GM04503 (cell line): Measurements from ENCODE around the gene NELFCD.
"Not testable (repeated sequence)": the region's sequence is repeated elsewhere in the genome, so short reads cannot be mapped to it uniquely, and the experiment has no call there.

Experiments used
- DNase-seq: peaks from one replicate; pipeline ENCODE4 v3.0.0-alpha.2; 2012; ENCODE audit warnings: low read depth

NELFCD gene

DNA sequence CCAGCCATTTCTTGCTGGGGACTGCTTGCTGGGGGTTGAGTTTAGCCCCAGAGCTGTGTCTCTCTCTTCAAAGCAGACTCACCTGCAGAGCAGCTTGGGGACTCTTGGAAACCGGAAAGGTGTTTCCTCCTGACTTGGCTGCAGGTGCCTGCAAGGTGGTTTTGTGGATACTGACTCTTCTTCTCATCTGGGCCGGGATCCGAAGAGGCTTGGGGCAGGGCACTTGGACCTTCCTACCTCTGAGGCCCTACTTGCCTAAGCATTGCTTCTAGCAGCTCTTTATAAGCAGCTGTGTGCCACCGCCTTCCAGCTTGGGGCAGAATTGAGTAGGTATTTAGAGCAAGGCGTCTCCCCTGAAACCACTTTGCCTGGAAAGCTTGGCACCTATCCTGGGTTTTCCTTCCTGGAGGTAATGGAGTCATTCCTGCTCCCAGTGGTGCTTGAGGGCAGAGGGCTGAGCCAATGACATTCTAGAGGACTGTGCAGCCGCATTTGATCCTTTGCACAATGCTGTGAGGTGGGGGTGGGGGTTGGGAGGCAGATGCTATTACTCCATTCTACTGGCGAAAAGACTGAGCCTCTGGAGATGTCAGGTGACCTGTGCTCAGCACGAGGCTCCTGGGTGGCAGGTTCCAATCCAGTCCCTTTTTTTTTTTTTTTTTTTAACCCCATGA lies 29.4 kb downstream of the NELFCD start:
- no peak for DNase-seq

DNA sequence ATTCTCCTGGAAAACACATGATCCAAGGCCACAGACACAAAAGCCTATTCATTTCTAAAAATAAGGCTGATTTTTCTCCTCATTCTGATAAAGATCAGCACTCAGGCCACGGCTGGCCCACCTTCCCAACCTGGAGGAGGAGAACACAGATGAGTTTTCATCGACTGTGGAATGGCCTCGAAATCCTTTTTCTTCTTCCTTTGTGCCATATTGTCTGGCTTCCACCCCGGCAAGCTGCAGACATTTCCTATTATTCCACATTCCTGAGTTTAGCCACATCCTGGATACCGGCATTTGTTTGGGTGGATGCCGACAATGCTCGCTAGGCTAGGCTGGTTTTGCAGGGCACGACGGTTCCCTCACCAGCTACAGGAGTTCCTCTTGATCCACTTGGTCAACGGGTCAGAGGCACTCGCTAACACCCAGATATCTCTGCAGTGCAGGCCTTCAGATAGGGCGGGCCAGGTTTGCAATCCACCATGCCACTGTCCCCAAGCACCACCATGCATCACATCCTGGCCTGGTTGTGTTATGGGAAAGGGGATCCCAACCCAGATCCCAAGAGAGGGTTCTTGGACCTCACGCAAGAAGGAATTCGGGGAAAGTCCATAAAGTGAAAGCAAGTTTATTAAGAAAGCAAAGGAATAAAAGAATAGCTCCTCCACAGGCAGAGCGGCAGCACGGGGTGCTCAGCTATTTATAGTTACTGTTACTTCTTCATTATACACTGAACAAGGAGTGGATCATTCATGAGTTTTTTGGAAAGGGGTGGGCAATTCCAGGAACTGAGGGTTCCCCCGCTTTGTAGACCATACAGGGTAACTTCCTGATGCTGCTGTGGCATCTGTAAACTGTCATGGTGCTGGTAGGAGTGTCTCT lies 30.2 kb downstream of the NELFCD start:
- peak; percentile 86 for DNase-seq

DNA sequence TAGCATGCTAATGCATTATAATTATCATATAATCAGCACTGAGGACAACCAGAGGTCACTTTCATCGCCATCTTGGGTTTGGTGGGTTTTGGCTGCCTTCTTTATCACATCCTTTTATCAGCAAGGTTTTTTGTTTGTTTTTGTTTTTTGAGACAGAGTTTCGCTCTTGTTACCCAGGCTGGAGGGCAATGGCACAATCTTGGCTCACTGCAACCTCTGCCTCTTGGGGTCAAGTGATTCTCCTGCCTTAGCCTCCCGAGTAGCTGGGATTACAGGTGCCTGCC lies 30.8 kb downstream of the NELFCD start:
- not testable (repeated sequence) for DNase-seq

DNA sequence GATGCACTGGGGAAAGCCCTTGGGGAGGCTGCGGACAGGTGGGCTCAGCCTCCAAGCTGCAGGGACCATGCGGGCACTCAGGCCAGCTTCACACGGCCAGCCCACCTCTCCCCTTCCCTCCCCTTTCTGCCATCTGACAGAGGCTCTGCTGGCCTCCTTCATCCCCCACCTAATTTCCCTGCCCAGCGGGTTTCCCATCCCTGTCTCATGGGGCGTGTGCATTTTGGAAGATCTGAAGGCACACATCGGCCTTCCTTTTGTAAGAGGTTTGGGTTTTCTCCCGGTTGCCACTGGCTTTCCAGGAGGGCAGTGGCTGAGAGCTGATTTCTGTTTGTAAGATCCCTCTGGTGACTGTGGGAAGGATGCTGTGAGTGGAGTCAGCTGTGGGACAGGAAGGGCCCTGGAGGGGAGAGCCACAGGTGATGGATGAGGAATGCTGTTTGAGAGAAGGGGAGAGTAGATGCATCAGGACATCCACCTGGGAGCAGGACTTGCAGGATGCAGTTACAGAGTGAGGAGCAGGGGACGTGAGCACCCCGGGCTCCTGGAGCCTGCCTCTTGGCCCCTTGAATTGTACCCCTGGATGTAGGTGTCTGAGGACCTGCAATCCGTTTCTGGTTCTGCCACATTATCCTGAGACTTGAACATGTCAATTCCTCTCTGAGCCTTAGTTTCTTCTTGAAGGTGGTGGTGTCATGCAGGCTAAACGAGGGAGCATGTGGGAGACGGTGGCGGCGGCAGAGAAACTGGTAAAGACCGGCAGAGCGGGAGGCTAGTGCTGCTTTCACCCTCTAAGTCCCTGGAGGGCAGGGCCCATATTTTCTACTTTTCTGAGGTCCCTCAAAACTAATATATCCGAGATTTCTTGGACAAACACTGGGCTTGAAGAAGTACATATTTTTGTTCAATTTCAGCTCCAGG lies 32.2 kb downstream of the NELFCD start:
- no peak for DNase-seq

DNA sequence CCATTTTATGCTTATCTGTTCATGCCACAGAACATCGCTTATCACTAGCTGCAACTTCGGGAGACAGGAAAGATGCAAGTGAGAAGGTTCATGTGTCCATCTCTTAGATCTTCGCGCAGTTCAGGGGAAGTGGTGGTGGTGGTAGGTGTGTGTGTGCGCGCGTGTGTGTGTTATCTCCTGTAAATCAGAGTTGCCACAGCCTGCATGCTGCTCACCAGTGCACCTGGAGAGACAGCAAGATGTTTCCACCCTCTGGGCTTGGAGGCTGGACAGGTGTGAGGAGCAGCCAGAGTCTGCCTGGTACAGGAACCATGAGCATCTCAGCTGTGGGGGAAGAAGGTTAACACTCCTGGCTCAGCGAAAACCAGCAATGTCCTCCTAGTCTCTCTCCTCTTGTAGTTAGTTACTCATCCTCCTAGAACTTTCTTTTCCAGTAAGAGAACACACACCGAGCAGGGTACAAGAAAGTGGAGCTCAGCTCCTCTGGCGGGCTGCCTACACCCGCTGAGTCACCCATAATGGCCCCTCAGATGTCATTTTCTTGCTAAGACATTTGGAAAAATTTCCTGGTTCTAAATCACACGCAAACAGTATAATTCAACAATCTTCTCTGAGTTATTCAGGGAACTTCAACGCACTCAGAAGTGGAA lies 33.0 kb downstream of the NELFCD start:
- no peak for DNase-seq

DNA sequence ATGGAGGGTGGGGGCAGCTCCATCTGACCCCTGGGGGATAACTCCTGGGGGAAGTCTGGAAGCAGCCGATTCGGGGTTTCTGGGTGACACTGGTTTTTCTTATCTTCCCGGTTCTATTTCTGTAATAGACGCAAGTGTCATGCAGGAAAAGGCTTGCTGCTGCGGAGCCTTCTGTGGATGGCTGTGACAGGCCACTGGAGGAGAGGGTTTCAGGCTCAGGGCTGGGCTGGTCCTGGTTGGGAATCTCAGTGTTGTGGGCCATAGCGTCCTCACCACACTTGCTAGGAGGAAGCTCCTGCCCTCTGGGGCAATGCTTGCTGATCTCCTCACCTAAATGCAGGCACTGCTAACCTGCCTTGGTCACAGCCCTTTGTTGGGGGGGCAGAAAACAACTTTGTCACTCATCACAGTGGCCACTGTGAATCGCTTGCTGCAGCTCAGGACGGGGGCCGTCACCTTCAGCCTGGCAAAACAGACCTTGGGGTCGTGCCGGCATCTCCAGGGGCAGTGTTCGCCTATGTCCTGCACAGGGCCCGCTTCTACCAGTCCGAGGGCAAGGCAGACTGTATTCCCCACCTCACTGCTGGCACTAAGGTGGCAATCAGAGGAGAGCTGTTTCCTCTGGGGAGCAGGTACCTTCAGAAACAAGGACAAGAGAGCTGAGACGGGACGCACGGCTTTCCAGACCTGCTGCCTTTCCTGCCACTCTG lies 33.8 kb downstream of the NELFCD start:
- no peak for DNase-seq

DNA sequence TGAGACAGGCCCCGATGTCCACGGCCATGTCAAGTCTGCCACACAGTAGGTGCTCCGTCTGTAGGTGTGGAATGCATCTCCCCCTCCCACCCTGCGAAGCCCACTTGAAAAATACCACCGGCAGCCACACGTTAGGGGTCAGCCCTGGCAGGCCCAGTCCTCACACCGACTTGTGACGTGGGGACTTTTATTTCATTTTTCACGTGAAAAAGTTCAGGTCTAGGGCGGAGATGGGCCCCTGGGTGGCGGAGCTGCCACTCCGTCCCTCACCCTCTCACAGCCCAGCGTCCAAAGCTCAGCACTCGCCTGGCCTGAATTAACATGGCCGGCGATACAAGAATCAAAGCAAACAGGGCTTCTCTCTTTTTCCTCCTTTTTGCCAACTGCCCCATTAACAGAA lies 34.4 kb downstream of the NELFCD start:
- DNase-seq, result no peak

DNA sequence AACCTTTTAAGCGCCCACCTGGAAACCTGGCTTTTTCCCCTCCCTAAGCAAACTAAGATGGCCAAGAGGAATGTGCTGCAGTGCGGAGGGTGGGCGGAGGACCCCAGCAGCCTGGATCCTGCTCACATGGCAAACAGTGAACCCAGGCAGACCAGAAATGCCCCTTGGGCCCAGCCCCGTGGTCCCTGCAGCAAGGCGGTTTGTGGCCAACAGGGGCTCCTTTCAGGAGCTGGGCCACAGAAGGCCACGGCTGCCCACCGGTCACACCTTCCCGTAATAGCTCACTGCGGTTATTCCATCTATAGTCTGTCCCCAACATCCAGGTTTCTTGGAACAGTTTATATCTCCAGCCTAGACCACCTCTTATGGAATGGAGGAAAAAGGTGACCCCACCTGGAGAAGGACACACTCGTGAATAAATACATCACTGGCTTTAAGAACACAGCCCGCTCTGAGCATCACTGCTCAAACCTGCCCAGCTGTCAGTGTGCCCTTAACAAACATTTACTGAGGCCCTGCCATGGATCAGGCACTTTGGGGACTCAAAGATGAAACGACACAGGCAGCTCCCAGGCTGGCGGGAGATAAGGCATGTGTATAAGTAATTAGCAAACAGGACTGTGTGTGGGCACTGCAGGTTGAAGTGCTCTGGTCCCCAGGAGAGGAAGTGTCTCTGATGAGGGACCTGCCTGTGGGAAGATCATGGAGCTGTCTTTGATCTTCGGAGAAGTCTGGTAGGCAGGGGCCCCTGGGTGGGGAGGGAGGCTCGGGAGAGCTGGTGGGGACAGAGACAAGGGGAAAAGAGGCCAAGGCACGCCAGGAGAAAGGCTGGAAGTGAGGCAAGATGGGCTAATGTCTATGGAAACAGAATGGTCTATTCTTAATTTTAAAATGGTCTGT lies 35.0 kb downstream of the NELFCD start:
- DNase-seq, result no peak

DNA sequence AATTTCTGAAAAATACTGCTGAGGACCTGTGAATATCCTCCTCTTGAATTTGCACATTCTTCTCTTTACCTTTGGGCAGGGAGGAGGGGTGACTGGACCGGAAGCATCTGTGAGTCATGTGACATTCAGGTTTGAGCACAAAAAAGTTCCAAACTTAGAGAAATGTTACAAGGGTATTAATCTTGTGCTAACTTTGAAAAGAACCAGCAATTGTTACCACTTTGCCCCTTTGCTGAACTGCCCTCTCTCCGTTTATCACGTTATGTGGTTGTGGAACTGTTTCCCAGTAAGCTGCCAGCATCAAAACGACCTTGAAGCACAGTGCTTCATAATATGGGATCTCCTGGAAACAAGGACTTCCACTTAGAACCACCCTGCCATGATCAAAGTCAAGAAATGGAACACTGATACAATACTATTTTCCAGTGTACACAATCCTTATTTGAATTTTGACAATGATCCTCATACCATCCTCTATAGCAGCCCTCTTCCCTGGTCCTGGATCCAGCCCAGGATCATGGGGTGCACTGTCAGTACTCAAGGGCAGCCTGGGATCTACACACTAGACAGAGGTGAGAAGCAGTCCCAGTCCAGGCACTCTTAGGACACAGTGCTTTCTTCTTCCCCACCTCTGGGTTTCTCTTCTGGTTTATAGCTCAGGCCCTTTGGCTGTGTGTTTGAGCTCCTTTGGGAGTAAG lies 35.9 kb downstream of the NELFCD start:
- no peak for DNase-seq

DNA sequence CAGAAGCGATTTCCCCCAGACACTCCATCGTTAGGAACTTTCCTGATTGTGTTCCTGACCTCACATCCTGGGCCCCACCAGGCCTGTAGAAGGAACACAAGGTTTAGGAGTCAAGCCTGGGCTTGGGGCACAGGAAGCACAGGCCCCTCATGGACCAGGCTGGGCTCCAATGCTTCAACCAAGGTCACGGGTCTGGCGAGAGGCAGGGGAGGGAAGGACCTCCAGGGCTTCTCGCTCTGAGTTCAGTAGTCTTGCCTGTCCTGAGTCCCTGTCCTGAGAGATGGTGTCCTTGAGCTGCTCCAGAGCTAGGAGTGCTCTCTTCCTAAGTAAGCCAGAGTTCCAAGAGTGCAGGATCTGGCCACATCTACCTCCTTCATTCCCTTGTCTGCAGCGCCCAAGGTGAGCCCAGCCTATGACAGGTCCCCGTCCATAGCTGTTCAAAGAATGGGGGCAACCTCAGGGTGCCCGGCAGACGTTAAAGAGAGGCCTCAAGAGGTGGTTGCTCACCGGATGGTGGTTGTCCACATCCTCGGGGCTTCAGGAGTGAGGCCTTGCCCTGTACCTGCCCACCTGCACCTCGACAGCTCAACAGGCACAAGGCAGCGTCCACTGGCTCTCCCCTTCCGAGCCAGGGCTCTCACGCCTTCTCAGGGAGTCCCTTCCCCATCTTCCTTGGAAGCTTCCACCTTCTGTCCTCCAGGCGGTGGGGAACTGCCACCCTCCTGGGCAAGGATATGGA lies 36.6 kb downstream of the NELFCD start:
- DNase-seq, result no peak

DNA sequence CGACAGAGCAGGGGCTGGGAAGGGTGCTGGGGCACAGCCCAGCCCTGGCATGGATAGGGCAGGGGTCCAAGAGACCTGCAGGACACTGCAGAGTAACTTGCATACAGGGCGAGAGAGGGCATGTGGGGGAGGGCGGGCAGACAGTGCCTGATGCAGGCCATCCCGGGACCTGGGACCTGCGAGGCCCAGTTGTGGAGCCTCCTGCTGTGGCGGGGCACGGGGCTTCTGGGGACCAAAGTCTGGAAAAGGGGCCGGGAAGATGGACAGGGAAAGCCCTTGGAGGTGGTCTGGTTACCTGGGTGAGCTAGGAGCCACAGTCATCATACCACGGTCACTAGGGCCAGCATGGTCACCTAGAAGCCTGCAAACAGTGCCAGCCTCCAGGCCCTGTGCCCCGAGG lies 37.8 kb downstream of the NELFCD start:
- DNase-seq, result no peak

DNA sequence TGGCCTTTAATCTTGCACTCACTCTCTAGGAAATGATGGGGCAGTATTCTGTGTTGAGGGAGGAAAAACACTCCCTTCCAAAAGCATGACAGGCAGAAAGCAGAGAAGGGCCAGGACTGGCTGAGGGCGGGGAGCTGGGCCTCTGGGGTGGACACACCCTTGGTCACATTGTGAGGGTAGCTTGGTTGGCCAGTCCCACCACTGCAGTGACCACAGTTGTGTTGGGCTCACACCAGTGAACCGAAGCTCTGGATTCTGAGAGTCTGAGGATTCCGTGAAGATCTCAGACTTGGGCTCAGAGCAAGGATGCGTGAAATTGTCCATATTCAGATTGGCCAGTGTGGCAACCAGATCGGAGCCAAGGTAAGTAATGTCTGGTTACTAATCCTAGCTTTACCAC lies 38.2 kb downstream of the NELFCD start, which contains the start of gene TUBB1:
Gene TUBB1 (plus strand): TSS at position 213 of the 400 bp plus-strand sequence. CDS start 94 bp downstream, at position 307.
- no peak for DNase-seq

DNA sequence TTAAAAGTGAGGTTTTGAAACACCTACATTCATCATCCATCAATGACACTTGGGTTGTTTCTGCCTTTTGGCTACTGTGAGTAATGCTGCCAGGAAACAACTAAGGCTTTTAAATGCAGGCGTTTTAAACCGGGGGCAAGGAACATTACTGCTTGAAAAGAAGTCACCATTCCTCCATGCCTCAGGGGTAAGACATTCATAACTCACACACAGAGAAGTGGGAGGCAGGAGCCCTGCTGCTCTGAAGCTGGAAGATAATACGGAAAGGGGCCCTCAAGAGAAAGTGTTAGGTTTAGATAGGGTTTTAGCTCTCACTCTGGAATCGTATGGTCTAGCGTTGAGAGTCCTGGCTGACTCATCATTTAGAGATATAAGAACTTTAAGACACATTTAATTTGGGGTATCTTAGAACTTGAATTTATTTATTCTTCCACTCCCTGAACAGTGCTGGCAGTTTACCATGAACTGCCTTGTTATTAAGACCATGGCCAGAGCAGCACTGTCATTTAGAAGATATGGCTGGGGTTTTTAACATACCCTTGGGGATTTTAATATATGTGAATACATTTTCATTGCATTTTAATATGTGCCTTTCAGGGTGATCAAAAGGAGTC lies 40.0 kb downstream of the NELFCD start:
- DNase-seq, result no peak

DNA sequence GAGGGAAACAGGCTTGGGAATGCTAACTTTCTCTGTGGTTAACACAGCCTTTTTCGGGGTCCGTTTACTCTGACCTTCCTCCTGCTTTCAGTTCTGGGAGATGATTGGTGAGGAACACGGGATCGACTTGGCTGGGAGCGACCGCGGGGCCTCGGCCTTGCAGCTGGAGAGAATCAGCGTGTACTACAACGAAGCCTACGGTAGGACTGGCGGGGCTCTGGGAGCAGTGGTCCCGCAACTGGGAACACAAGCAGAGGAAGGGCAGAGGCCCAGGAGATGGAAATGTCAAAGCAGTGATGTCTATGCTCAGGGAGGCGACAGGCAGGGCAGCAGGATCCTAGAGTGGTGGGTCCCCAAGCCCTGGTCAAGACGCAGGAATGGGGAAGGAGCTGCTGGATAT lies 41.7 kb downstream of the NELFCD start:
- no peak for DNase-seq

DNA sequence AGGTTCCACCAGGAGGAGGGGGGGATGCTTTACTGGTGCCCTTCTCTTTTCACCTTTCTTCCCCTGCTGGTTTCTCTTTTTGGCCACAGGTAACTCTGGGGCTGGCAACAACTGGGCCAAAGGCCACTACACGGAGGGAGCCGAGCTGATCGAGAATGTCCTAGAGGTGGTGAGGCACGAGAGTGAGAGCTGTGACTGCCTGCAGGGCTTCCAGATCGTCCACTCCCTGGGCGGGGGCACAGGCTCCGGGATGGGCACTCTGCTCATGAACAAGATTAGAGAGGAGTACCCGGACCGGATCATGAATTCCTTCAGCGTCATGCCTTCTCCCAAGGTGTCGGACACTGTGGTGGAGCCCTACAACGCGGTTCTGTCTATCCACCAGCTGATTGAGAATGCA lies 42.6 kb downstream of the NELFCD start:
- DNase-seq, result no peak

DNA sequence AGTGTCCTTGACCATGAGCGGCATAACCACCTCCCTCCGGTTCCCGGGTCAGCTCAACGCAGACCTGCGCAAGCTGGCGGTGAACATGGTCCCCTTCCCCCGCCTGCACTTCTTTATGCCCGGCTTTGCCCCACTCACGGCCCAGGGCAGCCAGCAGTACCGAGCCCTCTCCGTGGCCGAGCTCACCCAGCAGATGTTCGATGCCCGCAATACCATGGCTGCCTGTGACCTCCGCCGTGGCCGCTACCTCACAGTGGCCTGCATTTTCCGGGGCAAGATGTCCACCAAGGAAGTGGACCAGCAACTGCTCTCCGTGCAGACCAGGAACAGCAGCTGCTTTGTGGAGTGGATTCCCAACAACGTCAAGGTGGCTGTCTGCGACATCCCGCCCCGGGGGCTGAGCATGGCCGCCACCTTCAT lies 43.1 kb downstream of the NELFCD start:
- no peak for DNase-seq

DNA sequence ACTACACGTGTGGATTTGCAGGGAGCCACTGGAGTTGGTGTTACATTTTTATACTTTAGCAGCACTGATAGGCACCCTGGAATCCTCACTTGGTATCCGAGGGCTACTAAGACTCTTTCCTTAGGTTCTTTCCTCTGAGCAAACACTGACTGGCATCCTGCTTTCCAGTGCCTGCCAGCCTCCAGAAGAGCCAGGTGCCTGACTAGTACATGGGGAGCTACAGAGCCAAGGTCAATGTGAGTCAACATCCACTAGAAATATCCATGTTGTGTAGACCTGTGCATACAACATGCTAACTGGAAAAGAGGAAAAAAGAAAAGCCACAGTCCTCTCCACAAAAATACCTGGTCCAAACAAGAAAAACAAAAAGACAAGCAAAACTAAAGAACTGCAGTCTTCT lies 44.0 kb downstream of the NELFCD start:
- DNase-seq, result no peak

DNA sequence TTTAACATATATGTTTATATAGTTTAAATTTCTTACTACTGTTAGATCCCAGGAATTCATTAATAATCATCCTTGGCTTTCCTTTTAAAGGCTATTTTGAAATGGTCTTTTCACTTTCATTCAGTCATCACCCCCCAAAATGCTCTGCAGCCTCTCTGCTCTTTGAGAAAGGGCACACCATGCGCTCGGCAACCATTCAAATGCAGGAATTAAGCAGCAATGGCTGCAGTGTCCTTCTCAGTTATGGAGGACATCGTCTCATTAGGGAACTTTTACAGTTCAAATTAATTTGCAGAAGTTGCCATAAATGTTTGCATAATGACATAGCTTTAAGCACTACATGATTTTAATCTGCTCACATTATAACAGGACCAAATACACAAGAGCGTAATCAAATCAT lies 44.5 kb downstream of the NELFCD start:
- no peak for DNase-seq
